ENCODE results near the gene GJA9. TPM values are rescaled to one million over a fixed set of nuclear protein-coding genes. Genes with fewer than 3 reads are reported as not detected.

Gene GJA9
- total RNA-seq, 1 experiment from 2014 or later: 0.10 TPM

DNA sequence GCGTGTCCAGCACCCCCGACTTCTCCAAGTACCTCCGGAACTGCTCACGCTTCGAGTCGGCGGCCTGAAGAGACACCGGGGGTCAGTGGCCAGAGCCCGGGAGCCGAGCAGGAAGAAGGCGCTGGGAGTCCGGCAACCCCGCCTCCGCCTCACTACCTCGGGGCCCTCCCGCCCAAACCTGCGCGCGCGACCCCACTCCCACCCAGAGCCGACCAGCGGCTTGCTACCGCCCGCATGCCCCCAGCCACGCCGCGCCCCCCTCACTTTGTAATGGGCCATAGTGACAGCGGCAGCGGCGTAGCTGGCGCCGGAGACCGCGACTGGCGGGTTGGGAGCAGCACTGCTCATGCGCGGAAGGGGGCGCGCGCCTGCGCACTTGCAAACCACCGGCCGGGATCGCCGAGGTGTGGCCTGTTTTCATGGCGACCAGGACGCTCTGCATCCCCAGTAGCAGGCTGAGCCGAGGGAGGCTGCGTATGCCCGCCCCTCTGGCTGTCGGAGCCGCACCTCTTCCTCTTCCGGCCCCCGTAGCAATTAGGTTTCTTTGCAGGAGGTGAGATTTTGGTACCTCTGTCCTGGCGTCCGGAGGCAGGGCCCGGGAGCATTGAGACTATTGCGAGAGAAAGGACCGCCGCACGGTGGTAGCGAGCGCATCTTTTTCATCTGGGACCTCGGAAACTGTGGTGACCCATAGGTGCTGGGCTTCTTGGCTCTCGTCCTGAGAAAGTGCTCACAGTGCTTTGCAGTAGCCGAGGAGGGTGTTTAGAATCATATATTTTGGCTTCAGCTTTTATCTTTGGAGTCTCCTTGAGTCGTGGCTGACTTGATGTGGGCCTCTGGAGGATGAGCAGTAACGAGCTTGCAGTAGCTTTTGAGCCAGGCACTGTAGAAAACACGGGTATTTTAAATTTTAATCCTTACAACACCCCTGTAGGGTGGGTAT is 8.1 kb downstream of the GJA9 start, which contains the start of gene MYCBP:
MYCBP (minus strand) TSS at position 322 of the 943 bp plus-strand sequence; CDS start at position 279, 43 bp downstream.
- ChIA-PET CTCF (interaction anchor here (0.7 kb wide), 1 partner anchor 137 kb away, joined by 3 read pairs; no protein-coding TSS in a partner anchor), POLR2A (interaction anchor here (0.7 kb wide), 1 partner anchor 140 kb away, joined by 4 read pairs; no protein-coding TSS in a partner anchor)

DNA sequence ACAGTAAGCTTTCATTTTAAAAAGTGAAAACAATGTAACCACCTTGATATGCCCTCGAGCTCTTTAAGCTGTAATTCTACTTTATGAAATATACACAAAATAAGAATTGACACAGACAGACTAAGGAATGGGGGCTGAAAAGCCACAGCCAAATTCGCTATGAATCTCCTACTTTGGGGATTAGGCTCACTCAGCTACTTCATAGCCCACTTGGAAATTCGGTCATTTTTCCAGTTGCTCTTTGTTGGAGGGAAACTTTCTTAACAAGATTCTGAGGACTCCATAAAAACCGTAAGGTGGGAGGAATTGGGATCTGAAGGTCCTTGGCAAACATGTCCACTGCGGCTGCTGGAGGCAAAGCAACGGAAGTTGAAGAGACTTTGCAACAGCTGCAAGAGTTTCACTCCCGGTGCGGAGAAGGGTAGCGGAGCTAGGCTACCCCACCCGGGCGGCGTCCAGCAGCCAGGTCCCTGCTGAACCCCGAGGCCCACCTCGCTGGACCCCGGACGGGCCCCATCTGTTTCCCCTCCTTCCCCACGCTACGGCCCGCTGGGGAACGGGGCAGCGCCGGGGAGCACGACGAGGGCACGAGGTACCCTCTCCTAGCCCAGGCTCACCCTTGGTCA is 8.9 kb downstream of the GJA9 start:
- TF ChIP-seq SIN3A (IDR thresholded peaks at IDR 0.05; ENCODE audit: borderline replicate concordance, insufficient read depth, low read depth, low read length): 0 out of 2 replicates have a peak, but pooled peaks have one; percentile 40
- TF ChIP-seq, protein P1, sequence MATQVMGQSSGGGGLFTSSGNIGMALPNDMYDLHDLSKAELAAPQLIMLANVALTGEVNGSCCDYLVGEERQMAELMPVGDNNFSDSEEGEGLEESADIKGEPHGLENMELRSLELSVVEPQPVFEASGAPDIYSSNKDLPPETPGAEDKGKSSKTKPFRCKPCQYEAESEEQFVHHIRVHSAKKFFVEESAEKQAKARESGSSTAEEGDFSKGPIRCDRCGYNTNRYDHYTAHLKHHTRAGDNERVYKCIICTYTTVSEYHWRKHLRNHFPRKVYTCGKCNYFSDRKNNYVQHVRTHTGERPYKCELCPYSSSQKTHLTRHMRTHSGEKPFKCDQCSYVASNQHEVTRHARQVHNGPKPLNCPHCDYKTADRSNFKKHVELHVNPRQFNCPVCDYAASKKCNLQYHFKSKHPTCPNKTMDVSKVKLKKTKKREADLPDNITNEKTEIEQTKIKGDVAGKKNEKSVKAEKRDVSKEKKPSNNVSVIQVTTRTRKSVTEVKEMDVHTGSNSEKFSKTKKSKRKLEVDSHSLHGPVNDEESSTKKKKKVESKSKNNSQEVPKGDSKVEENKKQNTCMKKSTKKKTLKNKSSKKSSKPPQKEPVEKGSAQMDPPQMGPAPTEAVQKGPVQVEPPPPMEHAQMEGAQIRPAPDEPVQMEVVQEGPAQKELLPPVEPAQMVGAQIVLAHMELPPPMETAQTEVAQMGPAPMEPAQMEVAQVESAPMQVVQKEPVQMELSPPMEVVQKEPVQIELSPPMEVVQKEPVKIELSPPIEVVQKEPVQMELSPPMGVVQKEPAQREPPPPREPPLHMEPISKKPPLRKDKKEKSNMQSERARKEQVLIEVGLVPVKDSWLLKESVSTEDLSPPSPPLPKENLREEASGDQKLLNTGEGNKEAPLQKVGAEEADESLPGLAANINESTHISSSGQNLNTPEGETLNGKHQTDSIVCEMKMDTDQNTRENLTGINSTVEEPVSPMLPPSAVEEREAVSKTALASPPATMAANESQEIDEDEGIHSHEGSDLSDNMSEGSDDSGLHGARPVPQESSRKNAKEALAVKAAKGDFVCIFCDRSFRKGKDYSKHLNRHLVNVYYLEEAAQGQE (IDR thresholded peaks at IDR 0.05; ENCODE audit: insufficient read depth in 1 of 2, low read depth in 2 of 2, low read length in 1 of 2): no peak
- POLR2A ChIA-PET: interaction anchor here (0.5 to 0.6 kb wide), 4 partner anchors 9 to 202 kb away, joined by 4 to 6 read pairs (median 6); no protein-coding TSS in a partner anchor
- Histone ChIP-seq H3K27ac (ENCODE audit: low read length) (peak overlapping the region; percentile 83), H3K4me1 (ENCODE audit: control insufficient read depth, insufficient read depth, low read length) (peaks cover 18% of the 10 kb centered on the region), H3K36me3 (ENCODE audit: control insufficient read depth, insufficient read depth, low read length) (peaks cover 3% of the 10 kb centered on the region), H3K27me3 (ENCODE audit: control insufficient read depth, insufficient read depth, low read length) (no peaks in the 10 kb centered on the region), H3K4me3 (ENCODE audit: low read depth in 2 of 2, low read length in 2 of 2) (peak overlapping the region; percentile 86 to 96), H3K9me3 (ENCODE audit: control insufficient read depth, insufficient read depth, low read depth, low read length) (no peaks in the 10 kb centered on the region)
- ATAC-seq (peak; percentile 32), DNase-seq (ENCODE audit: low read depth, low spot score) (no peak)
- intact Hi-C loops (cut with micrococcal nuclease; ENCODE audit: unreplicated experiment) (loop anchor here (10.0 kb wide), 1 partner anchor 92 kb away; no protein-coding TSS in a partner anchor), in situ Hi-C loops (cut with HindIII; ENCODE audit: low pct_unique_long_range_greater_than_20kb, low sequenced_read_pairs) (no loop called here)
- BruUV-seq (replicated peaks): no TSS peak
- CTCF ChIA-PET: interaction anchor here (0.7 kb wide), 1 partner anchor 138 kb away, joined by 3 read pairs; no protein-coding TSS in a partner anchor

More for the DNA sequence above, 8.1 kb downstream of the GJA9 start, which contains the start of gene MYCBP:
- Histone ChIP-seq H3K36me3 (ENCODE audit: control insufficient read depth, insufficient read depth, low read length) (peaks cover 3% of the 10 kb centered on the region), H3K9me3 (ENCODE audit: control insufficient read depth, insufficient read depth, low read depth, low read length) (no peaks in the 10 kb centered on the region), H3K27ac (ENCODE audit: low read length) (peak within 1 kb of the TSS; percentile 94), H3K4me1 (ENCODE audit: control insufficient read depth, insufficient read depth, low read length) (peaks cover 18% of the 10 kb centered on the region), H3K4me3 (ENCODE audit: low read depth in 2 of 2, low read length in 2 of 2) (peak within 1 kb of the TSS; percentile 86 to 96), H3K27me3 (ENCODE audit: control insufficient read depth, insufficient read depth, low read length) (no peaks in the 10 kb centered on the region)
- in situ Hi-C loops (cut with HindIII; ENCODE audit: low pct_unique_long_range_greater_than_20kb, low sequenced_read_pairs) (no loop called here), intact Hi-C loops (cut with micrococcal nuclease; ENCODE audit: unreplicated experiment) (loop anchor here (10.0 kb wide), 1 partner anchor 92 kb away; no protein-coding TSS in a partner anchor)
- peak; percentile 85 for DNase-seq (ENCODE audit: low read depth, low spot score)
- peak; percentile 100 for ATAC-seq
- no TSS peak for BruUV-seq (replicated peaks)
- TF ChIP-seq POLR2AphosphoS5 (IDR thresholded peaks at IDR 0.05; ENCODE audit: low read depth, low read length) (peak; percentile 94), TCF7L2 (IDR thresholded peaks at IDR 0.05; ENCODE audit: low read depth, low read length) (no peak; the same call in 1 of the 2 replicates), SIN3A (IDR thresholded peaks at IDR 0.05; ENCODE audit: borderline replicate concordance, insufficient read depth, low read depth, low read length) (peak; percentile 89; the same call in 1 of the 2 replicates)
- TF ChIP-seq, protein P1 (IDR thresholded peaks at IDR 0.05; ENCODE audit: insufficient read depth in 1 of 2, low read depth in 2 of 2, low read length in 1 of 2): peak in 1 of 2 experiments; percentile 5; a peak in 1 of 4 replicates

Measured in Panc1 (cell line).